Left renal cortex interstitium (tissue), 4 donors: ENCODE data around the gene SWAP70. TPM values are rescaled to one million over a fixed set of nuclear protein-coding genes. Genes with fewer than 3 reads are reported as not detected.

Experiments used
- DNase-seq, 4 donors: peaks; one replicate each; pipeline ENCODE4 v3.0.0-alpha.2; 2013; ENCODE audit warnings: low read depth in 4 of 4, low spot score in 2 of 4, missing footprints in 1 of 4
- polyA plus RNA-seq, 4 donors: library from polyadenylated mRNA; unstranded; fragments of 120-200 nt; gene quantifications; one replicate each; pipeline ENCODE4 v1.2.1, GENCODE V29; 2013; ENCODE audit not compliant: insufficient read length in 4 of 4

Gene SWAP70
- polyA plus RNA-seq, 4 donors: 22.7 to 28.2 (median 24.9) TPM

DNA sequence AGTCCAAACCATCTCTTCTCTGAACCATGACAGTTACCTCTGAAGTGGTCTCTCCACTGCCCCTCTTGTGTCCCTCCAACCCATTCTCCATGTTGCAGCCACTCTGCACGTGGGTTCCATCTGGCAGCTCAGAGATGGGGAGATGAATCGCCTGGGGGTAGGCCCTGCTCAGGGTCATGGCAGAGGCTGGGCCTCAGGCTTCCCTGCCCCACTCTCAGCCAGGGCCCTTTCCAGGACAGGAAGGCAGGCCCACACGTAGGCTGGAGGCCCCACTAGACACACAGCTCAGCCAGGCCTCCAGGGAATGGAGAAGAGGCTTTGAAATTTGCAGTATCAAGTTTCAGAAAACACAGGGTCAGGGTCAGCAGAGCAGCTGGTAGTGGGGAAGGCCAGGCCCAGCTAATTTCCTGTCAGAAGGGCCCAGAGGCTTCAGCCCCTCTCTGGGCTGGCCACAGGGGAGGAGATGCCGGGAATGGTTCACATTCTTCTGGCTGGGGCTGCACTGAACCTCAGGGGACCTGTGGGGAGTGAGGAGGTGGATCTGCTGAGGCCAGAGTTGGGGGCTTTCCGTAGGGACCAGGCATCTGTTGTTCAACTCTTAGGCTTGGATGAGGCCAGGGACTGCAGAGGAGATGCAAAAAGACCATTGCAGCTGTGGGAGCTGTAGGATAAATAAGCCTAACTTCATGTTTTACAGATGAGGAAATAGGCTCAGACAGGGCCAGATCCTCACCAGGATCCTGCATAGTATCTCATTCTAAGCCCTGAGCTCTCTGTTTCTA is 101.6 kb downstream of the SWAP70 start:
- peak in 3 of 4 donors; percentile 43 to 74 (median 68) for DNase-seq

- DNase-seq: no peak
Observed at GRCh38 chr11:9769621-9770020, 105.7 kb downstream of the SWAP70 start.

- DNase-seq: no peak
Observed at GRCh38 chr11:9771071-9771511, 107.2 kb downstream of the SWAP70 start.

DNA sequence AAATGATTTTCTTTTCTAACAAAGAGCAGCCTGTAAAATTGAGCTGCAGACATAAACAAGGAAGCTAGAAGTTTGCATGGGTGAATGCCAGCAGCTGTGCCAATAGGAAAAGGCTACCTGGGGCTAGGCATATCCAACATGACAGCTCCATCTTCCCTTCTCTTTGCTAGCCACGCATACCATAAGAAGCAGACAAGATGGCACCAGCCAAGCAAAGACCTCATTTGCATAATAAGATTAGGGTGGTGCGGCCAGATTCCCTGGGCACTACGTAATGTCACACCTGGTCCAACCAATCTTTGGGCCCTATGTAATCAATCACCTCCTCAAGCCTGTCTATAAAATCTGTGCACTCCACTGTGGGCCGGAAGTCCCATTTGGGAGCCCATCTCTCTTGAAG is 108.3 kb downstream of the SWAP70 start:
- no peak for DNase-seq

DNA sequence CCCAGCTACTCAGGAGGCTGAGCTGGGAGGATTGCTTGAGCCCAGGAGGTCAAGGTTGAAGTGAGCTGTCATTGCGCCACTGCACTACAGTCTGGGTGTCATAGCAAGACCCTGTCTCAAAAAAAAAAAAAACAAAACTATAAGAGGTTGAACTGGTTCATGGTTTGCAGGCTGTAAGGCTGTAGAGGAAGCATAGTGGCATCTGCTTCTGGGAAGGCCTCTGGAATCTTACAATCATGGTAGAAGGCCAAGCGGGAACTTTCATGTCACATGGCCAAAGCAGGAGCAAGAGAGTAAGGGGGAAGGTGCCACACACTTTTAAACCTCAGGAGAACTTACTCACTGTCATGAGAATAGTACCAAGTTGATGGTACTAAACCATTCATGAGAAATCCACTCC is 109.6 kb downstream of the SWAP70 start:
- no peak for DNase-seq

GRCh38 chr11:9774109-9774508 is 110.2 kb downstream of the SWAP70 start:
- DNase-seq: no peak

DNA sequence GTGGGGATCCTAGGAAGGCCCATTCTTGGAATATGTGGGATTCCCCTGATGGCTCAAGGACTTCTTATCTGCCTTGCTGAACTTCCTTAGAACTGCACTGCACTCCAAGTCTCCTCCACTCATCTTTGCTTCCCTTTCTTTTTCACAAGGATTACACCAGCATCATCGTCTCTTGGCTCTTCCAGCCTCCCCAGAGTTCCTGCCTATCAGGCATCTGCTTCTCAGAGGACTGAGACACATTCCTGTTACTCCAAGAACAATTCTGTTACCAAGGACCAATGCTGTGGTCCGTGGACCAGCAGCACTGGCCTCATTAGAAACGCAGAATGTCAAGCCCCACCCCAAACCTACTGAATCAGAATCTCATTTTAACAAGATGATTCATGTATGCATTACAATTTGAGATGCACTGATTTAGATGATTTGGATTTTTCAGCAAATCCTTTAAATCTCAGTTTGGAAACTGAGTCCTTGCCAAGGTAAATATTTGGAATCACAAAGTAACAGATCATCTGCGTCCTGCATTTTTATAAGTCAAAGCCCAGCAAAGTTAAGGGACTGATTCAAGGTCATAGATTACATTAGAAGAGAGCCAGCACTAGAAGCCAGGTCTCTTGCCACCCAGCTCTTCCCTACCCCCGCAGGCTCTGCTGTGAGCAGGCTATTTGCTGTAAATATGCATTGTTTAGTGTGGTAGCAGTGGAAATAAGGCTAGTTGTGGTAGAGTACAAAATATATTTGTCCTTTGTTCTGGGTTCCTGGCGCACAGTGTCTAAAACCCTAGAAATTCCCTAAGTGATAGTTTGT is 110.9 kb downstream of the SWAP70 start:
- DNase-seq: no peak

DNA sequence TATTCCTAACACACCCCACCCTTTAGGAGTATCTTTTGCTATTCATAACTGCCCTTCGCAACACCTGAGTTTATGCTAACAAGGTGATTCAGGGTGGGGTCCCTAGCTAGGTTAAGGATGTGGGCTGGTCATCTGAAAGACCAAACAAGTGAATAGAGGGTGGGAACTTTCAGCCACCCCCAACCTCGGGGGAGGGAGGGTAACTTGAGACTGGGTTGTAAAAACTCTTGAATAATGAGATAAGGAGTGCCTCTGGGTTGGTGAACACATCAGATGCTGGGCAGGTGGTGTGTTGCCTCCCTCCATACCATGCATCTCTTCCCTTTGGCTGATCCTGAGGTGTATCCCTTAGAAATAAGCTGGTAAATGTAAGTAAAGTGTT is 111.5 kb downstream of the SWAP70 start:
- no peak for DNase-seq

- no peak for DNase-seq
Observed at GRCh38 chr11:9776203-9776602, 112.3 kb downstream of the SWAP70 start.

- no peak for DNase-seq
Observed at GRCh38 chr11:9777066-9777465, 113.2 kb downstream of the SWAP70 start.

DNA sequence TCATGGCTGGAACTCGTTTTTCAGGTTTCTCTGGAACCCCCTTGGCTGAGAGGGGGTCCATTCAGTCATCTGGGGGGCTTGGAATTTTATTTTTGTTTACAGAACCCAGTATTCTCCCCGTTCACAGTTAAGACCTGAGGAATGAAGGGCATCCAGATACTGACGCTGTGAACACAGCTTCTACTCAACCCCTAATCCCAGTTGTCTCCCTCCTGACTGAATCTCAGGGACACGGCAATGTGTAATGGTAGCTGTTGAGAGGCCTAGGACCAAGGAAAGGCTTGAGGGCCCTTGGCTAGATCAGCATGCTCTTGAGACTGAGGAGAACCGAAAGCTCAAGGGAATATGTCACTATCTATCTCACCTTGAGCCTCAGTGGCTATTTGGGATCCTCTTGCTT is 113.6 kb downstream of the SWAP70 start:
- no peak for DNase-seq

DNA sequence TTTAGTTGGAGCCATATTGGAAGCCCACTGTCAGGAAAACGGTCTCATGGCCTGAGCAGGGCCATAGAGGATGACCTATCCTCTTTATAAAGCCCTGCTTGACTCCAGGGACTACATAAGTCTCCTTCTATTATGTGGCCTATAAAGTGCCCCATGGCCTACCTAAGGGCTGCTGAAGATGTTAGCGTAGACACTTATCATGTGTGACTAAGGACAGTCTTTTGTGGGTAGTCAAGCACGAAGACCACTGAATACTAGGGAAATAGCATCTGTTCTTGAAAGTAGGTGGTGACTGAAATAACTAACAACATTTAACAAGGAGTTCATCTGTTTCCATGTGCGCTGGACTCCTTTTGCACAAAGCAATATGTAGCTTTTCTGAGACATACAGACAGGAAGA is 117.1 kb downstream of the SWAP70 start:
- DNase-seq: no peak

- DNase-seq: no peak
Observed at GRCh38 chr11:9783986-9784385, 120.1 kb downstream of the SWAP70 start.

DNA sequence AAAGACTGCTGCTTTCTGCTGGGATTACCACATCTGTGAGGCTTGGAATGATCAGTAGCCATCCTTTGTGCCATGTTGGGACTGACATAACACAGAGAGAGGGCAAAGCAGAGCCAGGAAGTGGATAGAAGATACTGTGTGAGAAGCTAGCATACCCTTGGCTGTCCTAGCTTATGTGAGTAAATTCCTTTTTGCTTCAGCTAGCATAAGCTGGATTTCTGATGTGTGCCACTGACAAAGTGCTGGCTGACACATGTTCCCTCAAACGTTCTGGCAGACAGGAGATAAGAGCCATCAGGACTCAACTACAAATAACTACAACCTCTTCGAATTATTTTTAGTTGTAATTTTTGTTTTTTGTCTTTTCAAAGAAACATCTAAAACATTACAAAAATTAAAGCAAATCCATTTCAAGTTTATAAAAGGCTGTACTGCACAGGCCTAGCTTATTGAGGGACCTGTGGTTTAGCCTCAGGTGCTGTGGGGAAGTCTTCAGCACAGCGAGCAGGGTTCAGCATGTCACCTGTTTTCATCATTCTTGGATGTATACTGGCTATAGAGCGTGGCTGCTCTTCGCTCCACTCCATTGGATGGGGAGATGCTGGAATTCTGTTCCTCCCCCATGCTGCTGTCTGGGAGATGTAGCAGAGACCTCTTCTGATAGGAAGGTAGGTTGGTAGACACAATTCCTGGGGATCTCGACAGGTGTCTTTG is 120.9 kb downstream of the SWAP70 start:
- DNase-seq: no peak

- no peak for DNase-seq
Observed at GRCh38 chr11:9787260-9787659, 123.4 kb downstream of the SWAP70 start.

DNA sequence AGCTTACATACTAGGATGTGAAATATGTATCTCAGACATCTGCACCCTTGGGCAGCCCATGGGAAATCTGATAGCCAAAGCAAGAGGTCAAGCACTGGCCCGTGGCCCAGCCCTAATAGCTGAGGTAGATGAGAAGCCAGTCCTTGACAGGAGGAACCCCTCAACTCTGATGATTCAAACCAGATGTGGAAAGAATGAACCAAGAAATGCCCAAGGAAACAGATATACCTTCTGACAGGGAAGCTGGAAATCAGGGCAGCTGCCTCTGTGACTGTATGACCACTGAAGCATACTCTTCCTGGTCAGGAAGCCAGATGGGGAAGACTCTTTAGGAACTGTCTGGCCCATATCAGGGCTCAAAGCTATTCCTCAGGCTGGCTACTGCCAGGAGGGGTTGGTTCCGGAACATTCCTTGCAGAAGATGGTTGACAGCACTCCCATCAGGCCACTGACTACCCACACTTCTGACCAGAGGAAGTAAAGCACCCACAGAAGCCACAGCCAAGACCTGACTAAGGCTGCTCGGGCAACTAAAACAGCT is 124.2 kb downstream of the SWAP70 start:
- DNase-seq: no peak

- DNase-seq: no peak
Observed at GRCh38 chr11:9789910-9790309, 126.0 kb downstream of the SWAP70 start.

DNA sequence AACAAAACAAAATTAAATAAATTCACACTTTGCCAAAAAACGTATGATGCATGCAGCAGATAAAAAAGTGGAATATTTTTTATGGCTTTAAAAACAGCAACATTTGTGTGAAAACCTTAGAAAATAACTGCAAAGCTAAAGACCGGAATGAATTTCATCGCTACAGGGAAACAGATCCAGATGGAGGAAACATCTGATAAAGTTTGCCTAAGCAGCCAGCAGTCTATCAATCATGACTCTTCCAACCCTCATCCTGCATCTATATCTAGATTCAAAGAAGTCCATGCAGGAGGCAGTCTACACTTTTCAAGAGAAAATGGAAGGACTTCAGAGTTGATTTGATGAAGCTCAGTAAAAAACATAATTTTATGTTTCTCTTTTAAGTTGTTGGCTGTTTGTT is 126.8 kb downstream of the SWAP70 start:
- DNase-seq: no peak

GRCh38 chr11:9796266-9796665 is 132.4 kb downstream of the SWAP70 start:
- no peak for DNase-seq

DNA sequence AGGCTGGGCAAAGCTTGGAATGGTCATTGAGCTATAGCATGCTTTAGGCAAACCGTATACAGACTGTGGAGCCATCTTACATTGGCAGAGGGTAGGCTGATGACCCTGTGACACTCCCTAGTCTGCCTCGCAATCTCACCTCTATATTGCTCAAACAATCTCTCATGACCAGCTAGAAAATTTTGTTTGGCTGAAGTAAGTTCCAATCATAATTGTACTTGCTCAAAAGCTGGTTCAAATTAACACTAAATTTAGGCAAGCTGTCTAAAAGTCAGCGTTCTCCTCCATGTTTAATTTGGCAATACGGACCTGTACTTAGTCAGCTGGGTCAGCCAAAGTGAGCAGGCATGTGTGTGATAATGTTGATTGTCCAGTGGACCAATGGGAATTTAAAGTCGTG is 133.0 kb downstream of the SWAP70 start:
- DNase-seq: no peak

GRCh38 chr11:9797300-9797699 is 133.4 kb downstream of the SWAP70 start:
- DNase-seq: no peak
